CD4-positive, alpha-beta T cell (primary cell): ENCODE data around the gene IFIH1. TPM values are rescaled to one million over a fixed set of nuclear protein-coding genes. Genes with fewer than 3 reads are reported as not detected.

Experiments
- ATAC-seq: fragments of 200-7000 bp; cut with Tn5 transposase; one replicate; pipeline ENCODE4 v1.10.0; 2022; ENCODE audit warnings: mild to moderate bottlenecking; ENCODE audit not compliant: poor library complexity
- CTCF ChIA-PET: fragments of 350-600 bp; sonication (Branson Sonifier 250); formaldehyde crosslinking; loops from one replicate; lab custom pipeline; 2021; ENCODE audit warnings: antibody characterized with exemption, inconsistent platforms; lab: Charles Lee
- POLR2A ChIA-PET: fragments of 350-600 bp; sonication (Branson Sonifier 250); formaldehyde crosslinking; loops from one replicate; lab custom pipeline; 2021; ENCODE audit warnings: antibody characterized with exemption, inconsistent platforms; lab: Charles Lee
- DNase-seq, 14 experiments: peaks; one replicate each; pipeline ENCODE4 v3.0.0-alpha.2; 2013 to 2020; ENCODE audit warnings: mixed read lengths in 2 of 14
- H3K27ac ChIP-seq, 2 donors: one replicate each; pipeline versions ENCODE4 v1.5.1 to v1.7.0; 2013; ENCODE audit warnings: low read length in 2 of 2, low read depth in 1 of 2, mild to moderate bottlenecking in 1 of 2
- H3K27me3 ChIP-seq, 2 experiments: 1 replicate in 1 of 2; 2 replicates in 1 of 2; pipeline versions ENCODE4 v1.6.1 to v1.7.0; 2013; ENCODE audit warnings: low read length in 2 of 2, control low read depth in 1 of 2, mild to moderate bottlenecking in 1 of 2, moderate library complexity in 1 of 2; ENCODE audit not compliant: insufficient read depth in 2 of 2, control insufficient read depth in 1 of 2
- H3K36me3 ChIP-seq: one replicate; pipeline ENCODE4 v1.6.1; 2013; ENCODE audit warnings: low read length, control low read depth; ENCODE audit not compliant: insufficient read depth
- H3K4me1 ChIP-seq: one replicate; pipeline ENCODE4 v1.6.1; 2013; ENCODE audit warnings: low read length, control low read depth; ENCODE audit not compliant: insufficient read depth
- H3K4me3 ChIP-seq: one replicate; pipeline ENCODE4 v1.5.1; 2013; ENCODE audit warnings: mild to moderate bottlenecking, low read length, moderate library complexity
- H3K9me3 ChIP-seq, 2 experiments: 1 replicate in 1 of 2; 2 replicates in 1 of 2; pipeline versions ENCODE4 v1.6.1 to v1.7.0; 2013; ENCODE audit warnings: low read length in 2 of 2, mild to moderate bottlenecking in 2 of 2, control low read depth in 1 of 2, moderate library complexity in 1 of 2; ENCODE audit not compliant: control insufficient read depth in 1 of 2, insufficient read depth in 1 of 2
- H3K27ac Mint-ChIP-seq: one replicate; pipeline ENCODE4 v1.8.0; 2020; ENCODE audit warnings: mixed read lengths
- H3K27me3 Mint-ChIP-seq: one replicate; pipeline ENCODE4 v1.8.0; 2021; ENCODE audit warnings: mixed read lengths
- H3K36me3 Mint-ChIP-seq: one replicate; pipeline ENCODE4 v1.8.0; 2021; ENCODE audit warnings: low read depth, mixed read lengths
- H3K4me1 Mint-ChIP-seq: one replicate; pipeline ENCODE4 v1.8.0; 2021; ENCODE audit warnings: low read depth, mixed read lengths
- H3K4me3 Mint-ChIP-seq: one replicate; pipeline ENCODE4 v1.8.0; 2020; ENCODE audit warnings: mild to moderate bottlenecking, mixed read lengths
- H3K9me3 Mint-ChIP-seq: one replicate; pipeline ENCODE4 v1.8.0; 2020; ENCODE audit warnings: mixed read lengths
- intact Hi-C, 2 experiments: fragments of 100-400 bp; cut with DNase I in 1 of 2; cut with micrococcal nuclease in 1 of 2; formaldehyde crosslinking; loops; one replicate each; pipeline versions ENCODE4 v1.15.1 to v1.9.0; 2023 to 2025; cut with DNase I, micrococcal nuclease
- polyA plus RNA-seq, 2 donors: library from polyadenylated mRNA; unstranded; fragments of 120-200 nt; gene quantifications; one replicate each; pipeline ENCODE4 v1.2.1, GENCODE V29; 2013
- total RNA-seq, 174 experiments: library from RNA in 2 of 174; stranded (reverse) in 2 of 174; gene quantifications; one replicate each; pipeline ENCODE4 v1.2.3 and lab custom pipeline; 2021 to 2026
- TF ChIP-seq, protein P1 (sequence below): fragments of 200-600 bp; IDR thresholded peaks from one replicate; pipeline ENCODE4 v1.8.0; 2022; ENCODE audit warnings: antibody characterized with exemption, mild to moderate bottlenecking

IFIH1 gene
- total RNA-seq: 10 to 100 TPM; 31.1 to 32.1 TPM
- polyA plus RNA-seq (2013, experiment 1 of 2): 24.1 TPM
- 23.3 TPM for polyA plus RNA-seq (2013, experiment 2 of 2)
- 20.3 to 258 (median 57.4) reads per million in 172 experiments for total RNA-seq (lab: John Stamatoyannopoulos, UW)

DNA sequence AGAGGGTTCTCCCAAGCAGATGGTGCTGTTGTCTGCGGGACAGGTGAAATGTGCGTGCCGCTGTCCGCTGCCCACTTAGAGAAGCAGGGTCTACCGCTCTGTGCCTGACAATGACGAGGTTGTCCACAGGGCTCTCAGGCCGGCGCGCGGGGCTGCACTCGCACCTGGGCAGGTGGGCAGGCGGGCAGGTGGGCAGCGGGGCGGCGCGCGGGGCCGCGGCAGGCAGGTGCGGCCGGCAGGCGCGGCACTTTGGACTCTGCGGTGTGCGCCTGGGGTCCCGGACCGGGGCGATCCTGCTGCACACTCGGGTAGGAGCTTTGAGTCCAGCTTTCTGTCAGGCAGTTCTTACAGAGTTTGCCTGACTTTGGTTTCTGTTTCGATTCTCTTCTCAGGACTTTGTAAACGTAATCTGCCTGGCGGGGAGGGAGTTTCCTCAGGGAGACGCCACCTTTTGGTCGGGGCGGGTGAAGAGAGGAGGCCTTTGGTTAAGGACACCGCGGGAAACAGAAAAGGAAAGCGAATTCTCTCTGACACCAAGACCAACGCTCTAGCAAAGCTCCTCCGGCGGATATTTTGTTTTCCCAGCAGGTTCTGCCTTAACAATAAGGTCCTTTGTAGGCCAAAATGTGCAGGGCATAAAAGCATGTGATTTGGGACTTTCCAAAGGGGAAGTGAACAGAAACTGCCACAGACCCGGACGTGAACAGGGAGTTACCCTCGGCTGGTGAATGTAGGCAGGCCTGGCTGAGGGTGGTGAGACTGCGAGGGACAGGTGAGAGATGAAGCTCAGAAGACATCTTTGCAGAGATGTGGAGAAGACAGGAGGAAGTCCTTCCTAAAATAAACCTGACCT, at the start of gene IFIH1:
Gene IFIH1, minus strand, starts transcription at position 357 of the 853 bp plus-strand sequence. CDS start 377 bp downstream, outside the sequence.
- H3K27ac ChIP-seq: peak within 1 kb of the TSS; percentile 91 to 97
- Mint-ChIP-seq H3K9me3 (no peaks in the 10 kb centered on the region), H3K4me1 (peaks cover 75% of the 10 kb centered on the region), H3K27ac (peak within 1 kb of the TSS; percentile 99), H3K4me3 (peak within 1 kb of the TSS; percentile 98), H3K27me3 (no peaks in the 10 kb centered on the region), H3K36me3 (peaks cover 20% of the 10 kb centered on the region)
- H3K4me3 ChIP-seq: peak within 1 kb of the TSS; percentile 90
- ChIA-PET POLR2A (interaction anchor here (0.8 to 2.8 kb wide), 11 partner anchors 10 to 364 kb away, joined by 3 to 30 read pairs (median 7); partner anchors contain the start of gene GCA), CTCF (interaction anchor here (0.9 to 5.0 kb wide), 9 partner anchors 16 to 165 kb away, joined by 3 to 23 read pairs (median 4); partner anchors contain the start of gene GCA)
- H3K9me3 ChIP-seq: no peaks in the 10 kb centered on the region
- no peaks in the 10 kb centered on the region for H3K36me3 ChIP-seq
- intact Hi-C loops: loop anchor here (1.0 to 5.0 kb wide), 3 partner anchors 16 to 1006 kb away; partner anchors contain the start of gene GCA (in 1 of the 2)
- H3K4me1 ChIP-seq: peaks cover 29% of the 10 kb centered on the region
- TF ChIP-seq, protein P1, sequence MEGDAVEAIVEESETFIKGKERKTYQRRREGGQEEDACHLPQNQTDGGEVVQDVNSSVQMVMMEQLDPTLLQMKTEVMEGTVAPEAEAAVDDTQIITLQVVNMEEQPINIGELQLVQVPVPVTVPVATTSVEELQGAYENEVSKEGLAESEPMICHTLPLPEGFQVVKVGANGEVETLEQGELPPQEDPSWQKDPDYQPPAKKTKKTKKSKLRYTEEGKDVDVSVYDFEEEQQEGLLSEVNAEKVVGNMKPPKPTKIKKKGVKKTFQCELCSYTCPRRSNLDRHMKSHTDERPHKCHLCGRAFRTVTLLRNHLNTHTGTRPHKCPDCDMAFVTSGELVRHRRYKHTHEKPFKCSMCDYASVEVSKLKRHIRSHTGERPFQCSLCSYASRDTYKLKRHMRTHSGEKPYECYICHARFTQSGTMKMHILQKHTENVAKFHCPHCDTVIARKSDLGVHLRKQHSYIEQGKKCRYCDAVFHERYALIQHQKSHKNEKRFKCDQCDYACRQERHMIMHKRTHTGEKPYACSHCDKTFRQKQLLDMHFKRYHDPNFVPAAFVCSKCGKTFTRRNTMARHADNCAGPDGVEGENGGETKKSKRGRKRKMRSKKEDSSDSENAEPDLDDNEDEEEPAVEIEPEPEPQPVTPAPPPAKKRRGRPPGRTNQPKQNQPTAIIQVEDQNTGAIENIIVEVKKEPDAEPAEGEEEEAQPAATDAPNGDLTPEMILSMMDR: no peak
- ATAC-seq (peak; percentile 85), DNase-seq (peak; percentile 42 to 95 (median 63))
- H3K27me3 ChIP-seq: no peaks in the 10 kb centered on the region

DNA sequence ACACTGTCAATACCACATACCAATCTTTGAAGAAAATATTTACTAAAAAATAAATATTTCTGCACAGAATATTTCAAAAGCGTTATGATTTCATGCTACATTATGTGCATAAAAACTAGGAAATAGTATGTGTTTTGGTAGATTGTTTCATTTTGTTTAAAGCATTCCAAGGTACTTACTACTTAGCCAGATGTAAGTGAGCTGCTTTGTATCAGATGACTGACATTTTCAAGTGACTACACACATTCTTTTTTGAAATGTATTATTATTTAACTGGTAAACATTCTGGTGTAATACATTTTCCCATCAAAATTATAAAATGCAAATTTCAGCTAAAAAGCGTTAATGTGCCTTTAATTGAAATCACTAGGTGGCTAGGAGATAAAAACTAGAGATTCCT, 46.9 kb upstream of the IFIH1 start:
- Histone ChIP-seq H3K27ac (no peak overlapping the region), H3K36me3 (no peaks in the 10 kb centered on the region), H3K9me3 (no peaks in the 10 kb centered on the region), H3K27me3 (no peaks in the 10 kb centered on the region), H3K4me1 (no peaks in the 10 kb centered on the region), H3K4me3 (no peak overlapping the region)
- ATAC-seq (no peak), DNase-seq (no peak)
- Mint-ChIP-seq H3K36me3 (no peaks in the 10 kb centered on the region), H3K4me3 (no peak overlapping the region), H3K27ac (no peak overlapping the region), H3K4me1 (no peaks in the 10 kb centered on the region), H3K9me3 (no peaks in the 10 kb centered on the region), H3K27me3 (no peaks in the 10 kb centered on the region)
- ChIA-PET POLR2A (no interaction called here), CTCF (no interaction called here)
- intact Hi-C loops: no loop called here
- TF ChIP-seq, protein P1: no peak

DNA sequence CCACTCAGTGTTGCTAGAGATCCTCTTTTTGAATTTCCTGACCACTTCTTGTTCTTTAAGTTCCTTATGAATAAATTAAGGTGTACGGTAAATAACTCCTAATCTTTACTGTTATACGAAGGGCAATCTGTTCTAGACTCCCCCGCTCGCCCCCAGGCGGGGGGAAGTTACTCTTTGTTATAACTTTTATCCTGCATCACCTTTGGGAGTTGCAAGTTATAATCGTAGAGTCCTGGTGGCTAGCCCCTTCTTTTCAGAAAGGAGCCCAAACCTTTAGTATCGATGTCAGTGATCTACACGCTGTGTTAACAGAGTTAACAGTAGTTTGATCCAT, 26.1 kb upstream of the IFIH1 start:
- no peaks in the 10 kb centered on the region for H3K36me3 ChIP-seq
- H3K9me3 Mint-ChIP-seq: no peaks in the 10 kb centered on the region
- H3K9me3 ChIP-seq: no peaks in the 10 kb centered on the region
- H3K4me1 ChIP-seq: peaks cover 12% of the 10 kb centered on the region
- H3K27me3 Mint-ChIP-seq: no peaks in the 10 kb centered on the region
- peak overlapping the region; percentile 82 for H3K4me3 Mint-ChIP-seq
- H3K27me3 ChIP-seq: no peaks in the 10 kb centered on the region
- ATAC-seq (no peak), DNase-seq (peak in 2 of 14 experiments; percentile 1 to 21)
- peak overlapping the region; percentile 83 for H3K27ac Mint-ChIP-seq
- TF ChIP-seq, protein P1: no peak
- POLR2A ChIA-PET: interaction anchor here (1.0 to 2.3 kb wide), 3 partner anchors 24 to 26 kb away, joined by 3 to 30 read pairs (median 5); partner anchors contain the start of gene IFIH1
- CTCF ChIA-PET: no interaction called here
- H3K27ac ChIP-seq: no peak overlapping the region
- peak overlapping the region; percentile 64 for H3K4me3 ChIP-seq
- peaks cover 19% of the 10 kb centered on the region for H3K4me1 Mint-ChIP-seq
- intact Hi-C loops: loop anchor here (1.0 to 10.0 kb wide), 3 partner anchors 24 to 1040 kb away; partner anchors contain the start of genes IFIH1 (in 1 of the 2) and PSMD14 (in 1 of the 2)
- peaks cover 8% of the 10 kb centered on the region for H3K36me3 Mint-ChIP-seq
